Islet precursor cell (in vitro differentiated cells): ENCODE data around the gene BABAM1.

Source experiments
- DNase-seq: peaks from one replicate; pipeline ENCODE4 v3.0.0-alpha.2; 2018

BABAM1 gene

DNA sequence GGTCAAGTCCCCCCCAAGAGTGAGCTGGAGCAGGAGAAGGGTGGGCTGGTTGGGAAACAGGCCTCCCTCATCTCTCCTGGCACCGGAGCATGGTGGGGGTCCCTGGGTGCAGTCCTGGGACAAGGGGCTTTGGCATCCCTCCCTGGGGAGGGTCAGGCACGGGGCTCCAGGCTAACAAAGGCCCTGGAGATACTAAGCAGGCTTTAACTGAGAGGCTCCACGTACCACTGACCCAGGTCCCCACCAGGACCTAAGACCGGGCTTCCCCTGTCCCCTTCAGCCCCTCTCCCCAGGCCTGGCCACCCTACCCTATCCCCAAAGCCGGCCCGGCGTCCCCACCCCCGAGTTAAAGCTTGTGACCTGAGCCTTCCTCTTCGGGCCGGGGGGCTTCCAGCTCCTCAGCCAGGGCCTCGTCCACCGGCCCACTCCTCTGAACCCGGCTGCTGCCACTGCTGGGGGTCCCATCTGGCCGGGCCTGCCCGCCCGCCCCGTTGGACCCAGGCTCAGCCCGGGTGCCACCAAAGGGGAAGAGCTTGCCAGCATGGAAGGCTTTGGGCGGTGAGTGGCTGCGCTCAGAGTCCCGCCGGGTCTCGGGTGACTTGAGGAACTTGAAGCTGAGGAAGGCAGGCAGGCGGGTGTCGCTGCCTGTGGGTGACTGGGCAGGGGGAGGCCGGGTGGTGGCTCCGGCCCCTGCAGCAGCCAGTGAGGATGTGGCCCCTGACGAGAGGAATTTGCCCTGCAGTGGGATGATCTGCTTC is 57.3 kb downstream of the BABAM1 start:
- DNase-seq = no peak

GRCh38 chr19:17325133-17325532 is 57.9 kb downstream of the BABAM1 start:
- no peak for DNase-seq

DNA sequence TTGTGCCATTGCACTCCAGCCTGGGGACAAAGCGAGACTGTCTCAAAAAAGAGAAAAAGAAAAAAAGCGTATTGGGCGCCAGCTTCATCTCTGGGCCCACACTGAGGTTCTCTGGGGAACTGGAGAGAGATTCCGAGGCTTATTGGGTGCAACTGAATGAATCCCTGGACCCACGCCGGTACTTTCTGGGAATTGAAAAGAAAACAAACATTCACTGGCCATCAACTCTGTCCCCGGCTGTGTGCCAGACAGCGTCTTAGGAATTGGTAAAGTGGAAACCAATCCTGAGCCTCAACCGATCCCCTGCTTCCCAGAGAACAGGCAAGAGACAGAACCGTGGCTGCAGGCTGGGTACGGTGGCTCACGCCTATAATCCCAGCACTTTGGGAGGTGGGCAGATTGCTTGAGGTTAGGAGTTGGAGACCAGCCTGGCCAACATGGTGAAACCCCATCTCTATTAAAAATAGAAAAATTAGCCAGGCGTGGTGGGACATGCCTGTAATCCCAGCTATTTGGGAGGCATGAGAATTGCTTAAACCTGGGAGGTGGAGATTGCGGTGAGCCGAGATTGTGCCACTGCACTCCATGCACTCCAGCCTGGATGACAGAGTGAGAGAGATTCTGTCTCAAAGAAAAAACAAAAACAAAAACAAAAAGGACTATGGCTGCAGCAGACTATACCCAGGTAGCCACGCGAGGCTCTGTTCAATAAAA is 58.8 kb downstream of the BABAM1 start:
- DNase-seq = no peak

DNA sequence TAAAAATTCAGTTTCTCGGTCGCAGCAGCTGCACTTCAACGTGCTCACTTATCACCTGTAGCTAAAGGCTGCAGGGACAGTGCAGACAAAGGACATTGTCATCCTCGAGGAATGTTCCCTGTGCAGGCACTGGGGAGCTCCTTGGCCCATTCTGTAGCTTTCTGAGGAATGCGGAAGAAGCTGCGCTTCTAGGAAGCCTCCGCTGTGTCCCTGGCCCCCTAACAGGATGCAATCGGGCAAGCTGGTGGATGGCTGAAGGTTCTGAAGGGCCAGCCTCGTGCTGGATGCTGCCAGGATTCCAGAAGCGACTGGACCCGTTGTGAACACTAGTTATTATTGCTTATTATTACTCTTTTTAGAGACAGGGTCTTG is 59.3 kb downstream of the BABAM1 start:
- DNase-seq = peak; percentile 91

DNA sequence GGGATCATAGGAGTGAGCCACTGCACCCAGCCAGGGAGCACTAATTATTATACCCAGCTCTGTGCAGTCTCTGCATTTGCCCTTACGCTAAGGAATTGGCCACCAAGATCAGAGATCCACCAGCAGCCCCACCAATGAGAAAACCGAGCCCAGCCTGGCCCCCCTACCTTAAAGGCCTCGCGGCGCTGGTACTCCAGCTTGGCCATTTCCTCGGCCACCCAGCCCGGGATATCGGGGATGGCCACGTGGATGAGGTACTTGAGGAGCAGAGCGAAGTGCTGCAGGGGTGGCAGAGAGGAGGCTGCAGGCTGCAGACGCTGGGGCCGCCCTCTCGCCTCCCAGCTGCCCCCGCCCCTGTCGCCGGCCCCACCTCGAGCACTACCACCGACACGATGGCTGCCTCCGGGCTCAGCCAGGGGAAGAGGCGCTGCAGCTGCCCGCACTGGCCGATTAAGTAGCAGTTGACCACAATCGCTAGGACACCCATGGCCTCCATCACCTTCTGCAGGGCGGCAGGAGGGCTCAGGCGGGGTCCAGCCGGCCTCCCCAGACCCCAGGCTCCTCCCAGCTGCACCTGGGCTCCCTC is 59.9 kb downstream of the BABAM1 start:
- DNase-seq = no peak

DNA sequence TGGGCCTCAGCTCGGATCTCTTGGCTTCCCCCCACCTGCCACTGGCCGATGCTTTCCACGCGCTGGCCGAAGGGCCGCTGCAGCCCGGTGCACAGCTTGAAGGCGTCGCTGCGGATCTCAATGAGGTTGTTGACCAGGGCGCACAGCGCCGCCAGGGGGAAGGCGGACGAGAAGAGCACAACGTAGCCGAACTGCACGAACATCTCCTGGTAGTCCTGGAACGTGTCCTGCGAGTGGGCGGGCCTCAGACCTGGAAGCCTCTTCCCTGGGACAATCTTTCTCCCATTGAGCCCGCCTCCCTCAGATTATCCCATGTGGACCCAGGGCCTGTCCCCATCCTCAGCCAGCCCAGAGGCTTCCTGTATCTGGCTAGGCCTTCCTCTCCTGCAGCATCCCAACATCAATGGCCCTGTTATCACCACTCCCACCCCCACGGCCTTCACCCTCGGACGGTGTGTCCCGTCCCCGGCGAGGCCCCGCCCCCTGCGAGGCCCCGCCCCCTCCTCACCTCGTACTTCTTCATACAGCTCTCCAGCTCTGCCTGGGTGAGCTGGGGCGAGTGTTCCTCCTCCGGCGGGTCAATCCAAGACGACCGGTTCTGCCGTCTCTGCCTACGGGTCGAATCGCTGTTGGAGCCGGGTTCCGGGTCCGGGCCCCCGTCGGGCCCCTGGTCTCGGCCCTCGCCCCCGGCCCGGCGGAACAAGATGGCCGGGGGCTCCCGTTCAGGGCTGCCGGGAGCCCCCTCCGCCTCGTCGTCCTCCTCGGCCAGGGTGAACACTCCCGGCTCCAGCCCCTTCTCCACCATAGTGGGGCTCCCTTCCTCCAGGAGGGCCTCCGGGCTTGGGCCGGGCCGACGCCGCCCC is 60.6 kb downstream of the BABAM1 start:
- DNase-seq = peak; percentile 98
